Activated naive CD4-positive, alpha-beta T cell treated with anti-CD3 and anti-CD28 coated beads, Interleukin-2, amount 10 ng/mL, durations not matched to agents 7 days and 5 days (primary cell): ENCODE data around the gene UCN2.
A peak's percentile ranks its signal among the peaks of the same experiment; 100 is the strongest.

Experiments used
- CTCF ChIA-PET: fragments of 350-600 bp; sonication (Branson Sonifier 250); formaldehyde crosslinking; loops from one replicate; lab custom pipeline; 2021; ENCODE audit warnings: antibody characterized with exemption; lab: Charles Lee
- DNase-seq: peaks from one replicate; pipeline ENCODE4 v3.0.0-alpha.2; 2020
- H3K27ac Mint-ChIP-seq: one replicate; pipeline ENCODE4 v1.8.0; 2021; ENCODE audit warnings: mild to moderate bottlenecking, moderate library complexity, mixed read lengths
- H3K27me3 Mint-ChIP-seq: one replicate; pipeline ENCODE4 v1.8.0; 2021; ENCODE audit warnings: mild to moderate bottlenecking, mixed read lengths
- H3K36me3 Mint-ChIP-seq: one replicate; pipeline ENCODE4 v1.8.0; 2021; ENCODE audit warnings: mixed read lengths
- H3K4me1 Mint-ChIP-seq: one replicate; pipeline ENCODE4 v1.8.0; 2021; ENCODE audit warnings: mixed read lengths
- H3K4me3 Mint-ChIP-seq: one replicate; pipeline ENCODE4 v1.8.0; 2021; ENCODE audit warnings: mild to moderate bottlenecking, moderate library complexity, mixed read lengths
- H3K9me3 Mint-ChIP-seq: one replicate; pipeline ENCODE4 v1.8.0; 2021; ENCODE audit warnings: mixed read lengths

The UCN2 gene

DNA sequence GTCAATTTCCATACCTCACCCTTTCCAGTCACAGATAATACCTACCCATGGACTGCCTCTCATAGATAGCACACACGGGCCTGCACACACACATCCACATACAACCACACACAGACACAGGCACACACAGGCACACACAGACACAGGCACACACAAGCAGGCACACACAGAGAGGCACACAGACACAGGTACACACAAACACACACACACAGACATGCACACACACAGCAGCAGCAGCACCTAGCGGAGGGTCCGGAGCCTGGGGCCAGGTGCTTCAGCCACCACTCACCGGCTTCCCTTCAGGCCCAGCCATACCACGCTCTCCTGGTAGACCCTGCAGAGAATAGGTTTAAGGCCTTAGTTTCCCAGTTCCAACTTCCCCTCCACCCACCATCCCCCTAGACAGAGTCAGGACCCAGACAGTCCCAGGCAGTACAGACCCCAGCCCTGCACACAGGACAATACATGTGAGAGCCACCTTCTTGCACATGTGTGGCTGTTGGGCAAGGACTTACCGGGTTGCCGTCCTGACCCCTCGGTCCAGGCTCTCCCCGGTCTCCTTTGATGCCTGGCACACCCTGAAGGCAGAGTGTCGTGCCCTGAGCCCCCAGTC, 10.5 kb upstream of the UCN2 start:
- CTCF ChIA-PET = no interaction called here
- no peaks in the 10 kb centered on the region for H3K4me1 Mint-ChIP-seq
- peak overlapping the region; percentile 25 for H3K27ac Mint-ChIP-seq
- H3K36me3 Mint-ChIP-seq = no peaks in the 10 kb centered on the region
- no peaks in the 10 kb centered on the region for H3K9me3 Mint-ChIP-seq
- DNase-seq = no peak
- no peaks in the 10 kb centered on the region for H3K27me3 Mint-ChIP-seq
- H3K4me3 Mint-ChIP-seq = no peak overlapping the region

DNA sequence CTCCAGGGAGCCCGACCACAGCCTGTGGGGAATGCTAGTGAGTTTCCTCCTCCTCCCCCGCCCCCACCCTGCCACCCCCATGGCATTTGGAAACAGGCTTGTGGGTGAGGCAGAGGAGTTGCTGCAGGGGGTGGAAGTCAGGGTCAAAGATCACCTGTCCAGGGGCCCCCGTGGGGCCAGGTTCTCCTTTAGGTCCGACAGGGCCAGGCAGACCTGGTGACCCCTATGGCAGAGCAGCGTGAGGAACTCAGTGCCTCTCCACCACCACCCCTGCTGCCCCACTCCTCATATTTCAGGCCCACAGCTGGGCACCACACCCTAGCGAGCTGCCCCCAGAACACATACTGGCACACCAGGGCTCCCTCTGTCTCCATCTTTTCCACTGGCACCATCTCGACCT, 8.9 kb upstream of the UCN2 start:
- CTCF ChIA-PET = interaction anchor here (1.1 to 1.4 kb wide), 2 partner anchors 15 to 172 kb away, joined by 3 to 4 read pairs; no protein-coding TSS in a partner anchor
- DNase-seq = no peak
- no peaks in the 10 kb centered on the region for H3K4me1 Mint-ChIP-seq
- no peak overlapping the region for H3K27ac Mint-ChIP-seq
- no peaks in the 10 kb centered on the region for H3K9me3 Mint-ChIP-seq
- no peaks in the 10 kb centered on the region for H3K36me3 Mint-ChIP-seq
- no peaks in the 10 kb centered on the region for H3K27me3 Mint-ChIP-seq
- H3K4me3 Mint-ChIP-seq = no peak overlapping the region

DNA sequence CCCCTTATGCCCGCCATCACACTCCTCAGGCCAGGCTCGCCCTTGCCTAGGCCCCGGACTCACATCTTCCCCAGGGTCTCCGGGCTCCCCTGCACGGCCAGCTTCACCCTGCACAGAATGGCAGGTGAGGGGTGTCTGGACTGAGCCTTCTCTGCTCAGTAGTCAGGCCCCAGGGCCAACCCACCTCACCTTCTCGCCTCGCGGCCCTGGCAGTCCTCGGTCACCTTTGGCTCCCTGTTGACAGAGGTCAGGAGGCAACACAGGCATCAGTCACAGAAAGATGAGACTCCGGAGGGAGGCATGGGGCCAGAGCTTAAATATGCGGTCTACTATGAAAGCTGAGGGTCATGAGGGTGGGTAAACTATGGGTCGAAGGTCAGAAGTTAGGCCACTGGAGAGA, 8.4 kb upstream of the UCN2 start:
- CTCF ChIA-PET = interaction anchor here (1.4 kb wide), 1 partner anchor 171 kb away, joined by 4 read pairs; no protein-coding TSS in a partner anchor

DNA sequence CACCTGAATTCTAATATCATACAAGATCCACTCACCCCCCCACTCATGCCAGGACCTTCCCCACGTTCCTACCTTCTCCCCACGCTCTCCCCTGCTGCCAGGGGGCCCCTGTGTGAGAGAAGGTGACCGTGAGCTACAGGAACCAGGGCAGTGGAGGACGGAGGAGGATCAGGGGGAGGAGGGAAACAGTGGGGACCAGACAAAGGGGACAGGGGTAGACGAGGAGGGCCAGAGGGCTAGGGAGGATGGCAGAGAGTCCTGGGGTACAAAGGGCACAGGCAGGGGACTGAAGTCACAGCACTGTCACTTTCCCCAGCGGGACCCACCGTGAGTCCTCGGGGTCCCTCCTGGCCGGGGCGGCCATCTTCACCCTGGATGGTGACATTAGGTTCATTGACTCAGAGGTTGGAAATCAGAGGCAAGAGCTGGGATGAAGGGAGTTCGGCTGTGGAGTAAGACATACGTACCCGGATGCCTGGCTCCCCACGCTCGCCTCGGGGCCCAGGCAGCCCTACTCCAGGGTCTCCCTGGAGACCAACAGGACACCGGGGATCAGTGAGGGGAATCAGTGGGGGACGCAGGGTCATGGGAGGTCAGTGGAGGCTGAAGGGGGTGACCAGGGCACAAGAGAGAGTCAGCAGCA, 6.3 kb upstream of the UCN2 start:
- H3K4me3 Mint-ChIP-seq = no peak overlapping the region
- DNase-seq = no peak
- no peaks in the 10 kb centered on the region for H3K9me3 Mint-ChIP-seq
- no peaks in the 10 kb centered on the region for H3K36me3 Mint-ChIP-seq
- no peak overlapping the region for H3K27ac Mint-ChIP-seq
- H3K4me1 Mint-ChIP-seq = peaks cover 7% of the 10 kb centered on the region
- CTCF ChIA-PET = interaction anchor here (3.8 kb wide), 1 partner anchor 12 kb away, joined by 13 read pairs; no protein-coding TSS in a partner anchor
- H3K27me3 Mint-ChIP-seq = no peaks in the 10 kb centered on the region

More for the DNA sequence above, 8.4 kb upstream of the UCN2 start:
- H3K4me3 Mint-ChIP-seq = no peak overlapping the region
- H3K36me3 Mint-ChIP-seq = no peaks in the 10 kb centered on the region
- no peaks in the 10 kb centered on the region for H3K4me1 Mint-ChIP-seq
- no peaks in the 10 kb centered on the region for H3K9me3 Mint-ChIP-seq
- DNase-seq = no peak
- no peak overlapping the region for H3K27ac Mint-ChIP-seq
- no peaks in the 10 kb centered on the region for H3K27me3 Mint-ChIP-seq

DNA sequence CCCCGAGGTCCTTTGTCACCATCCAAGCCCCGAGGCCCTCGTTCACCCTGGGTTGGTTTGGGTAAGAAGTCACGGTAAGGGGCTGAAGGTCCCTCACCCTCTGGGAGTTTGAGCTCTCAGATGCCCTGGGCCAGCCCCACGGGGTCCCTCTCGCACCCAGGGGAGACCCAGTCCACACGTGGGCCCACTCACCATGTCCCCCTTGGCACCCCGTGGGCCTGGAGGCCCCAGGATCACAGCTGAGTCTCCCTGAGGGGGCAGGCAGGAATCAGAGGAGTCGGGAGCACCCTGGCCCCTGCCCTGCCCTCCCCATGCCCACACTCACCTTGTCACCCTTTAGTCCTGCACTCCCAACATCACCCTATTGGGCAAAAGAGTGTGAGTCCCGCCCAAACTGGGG, 5.8 kb upstream of the UCN2 start:
- DNase-seq = no peak
- H3K27ac Mint-ChIP-seq = no peak overlapping the region
- H3K27me3 Mint-ChIP-seq = no peaks in the 10 kb centered on the region
- H3K9me3 Mint-ChIP-seq = no peaks in the 10 kb centered on the region
- H3K4me1 Mint-ChIP-seq = peaks cover 7% of the 10 kb centered on the region
- CTCF ChIA-PET = interaction anchor here (3.8 kb wide), 1 partner anchor 11 kb away, joined by 13 read pairs; no protein-coding TSS in a partner anchor
- H3K4me3 Mint-ChIP-seq = no peak overlapping the region
- no peaks in the 10 kb centered on the region for H3K36me3 Mint-ChIP-seq

DNA sequence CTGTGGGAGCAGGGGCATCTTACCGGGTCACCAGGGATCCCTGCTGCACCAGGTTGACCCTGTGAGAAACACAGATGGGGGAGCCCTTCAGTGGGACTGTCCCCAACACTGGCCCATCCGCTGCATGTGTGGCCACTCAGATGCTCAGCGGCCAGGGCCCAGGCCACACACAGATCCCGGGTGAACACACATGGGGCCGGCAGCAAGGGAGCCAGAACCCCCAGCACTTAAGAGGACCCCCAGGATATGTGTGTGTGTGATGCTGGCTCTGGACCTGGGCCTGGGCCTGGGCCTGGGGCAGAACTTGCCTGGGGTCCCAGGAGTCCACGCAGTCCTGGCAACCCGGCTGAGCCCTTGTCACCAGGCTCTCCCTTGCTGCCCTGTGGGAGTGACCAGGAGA, 4.9 kb upstream of the UCN2 start:
- Mint-ChIP-seq H3K27ac (no peak overlapping the region), H3K4me3 (no peak overlapping the region), H3K36me3 (no peaks in the 10 kb centered on the region), H3K9me3 (no peaks in the 10 kb centered on the region), H3K4me1 (peaks cover 7% of the 10 kb centered on the region), H3K27me3 (no peaks in the 10 kb centered on the region)
- CTCF ChIA-PET = interaction anchor here (0.6 to 3.8 kb wide), 2 partner anchors 10 to 53 kb away, joined by 3 to 13 read pairs; no protein-coding TSS in a partner anchor
- DNase-seq = no peak

DNA sequence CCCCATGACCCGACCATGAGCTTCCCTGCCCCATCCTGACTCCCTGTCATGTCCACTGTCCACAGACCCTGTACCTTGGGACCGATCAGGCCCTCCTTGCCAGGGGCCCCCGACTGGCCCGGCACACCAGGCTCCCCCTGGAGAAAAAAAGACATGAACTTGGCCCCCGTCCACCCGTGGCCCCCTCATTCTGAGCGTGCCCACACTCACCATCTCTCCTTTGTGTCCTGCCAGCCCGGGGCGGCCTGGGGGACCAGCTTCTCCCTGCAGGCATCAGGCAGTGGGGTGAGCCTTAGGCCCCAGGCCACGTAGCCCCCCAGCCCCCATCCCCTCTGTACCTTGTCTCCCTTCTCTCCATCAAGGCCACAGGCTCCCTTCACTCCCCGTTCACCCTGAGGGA, 3.9 kb upstream of the UCN2 start:
- no peaks in the 10 kb centered on the region for H3K36me3 Mint-ChIP-seq
- H3K4me1 Mint-ChIP-seq = peaks cover 7% of the 10 kb centered on the region
- no peaks in the 10 kb centered on the region for H3K9me3 Mint-ChIP-seq
- H3K27me3 Mint-ChIP-seq = peaks cover 10% of the 10 kb centered on the region
- CTCF ChIA-PET = interaction anchor here (0.6 to 3.8 kb wide), 3 partner anchors 9 to 131 kb away, joined by 3 to 13 read pairs (median 3); no protein-coding TSS in a partner anchor
- H3K27ac Mint-ChIP-seq = no peak overlapping the region
- H3K4me3 Mint-ChIP-seq = no peak overlapping the region
- DNase-seq = no peak

DNA sequence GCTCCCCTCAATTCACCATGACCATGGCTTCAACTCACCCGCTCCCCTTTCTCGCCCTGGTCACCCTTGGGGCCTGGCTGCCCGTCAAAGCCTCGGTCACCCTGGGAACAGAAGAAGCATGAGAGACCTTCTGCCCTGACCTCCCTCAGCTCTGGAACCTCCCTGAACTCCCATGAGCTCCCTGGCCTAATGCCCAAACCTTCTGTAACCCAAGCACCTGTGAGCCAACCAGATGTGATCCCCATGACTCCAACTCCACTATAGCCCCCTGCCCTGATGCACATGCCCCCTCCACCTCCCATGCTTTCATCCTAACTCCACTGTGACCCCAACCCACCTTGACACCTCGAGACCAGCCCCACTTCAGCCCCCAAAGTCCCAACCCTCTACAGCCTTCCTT, 3.5 kb upstream of the UCN2 start:
- H3K27ac Mint-ChIP-seq = no peak overlapping the region
- H3K9me3 Mint-ChIP-seq = no peaks in the 10 kb centered on the region
- no peaks in the 10 kb centered on the region for H3K36me3 Mint-ChIP-seq
- H3K4me3 Mint-ChIP-seq = no peak overlapping the region
- CTCF ChIA-PET = interaction anchor here (1.1 to 3.8 kb wide), 2 partner anchors 9 to 131 kb away, joined by 3 to 13 read pairs; no protein-coding TSS in a partner anchor
- no peak for DNase-seq
- peaks cover 7% of the 10 kb centered on the region for H3K4me1 Mint-ChIP-seq
- peaks cover 10% of the 10 kb centered on the region for H3K27me3 Mint-ChIP-seq

DNA sequence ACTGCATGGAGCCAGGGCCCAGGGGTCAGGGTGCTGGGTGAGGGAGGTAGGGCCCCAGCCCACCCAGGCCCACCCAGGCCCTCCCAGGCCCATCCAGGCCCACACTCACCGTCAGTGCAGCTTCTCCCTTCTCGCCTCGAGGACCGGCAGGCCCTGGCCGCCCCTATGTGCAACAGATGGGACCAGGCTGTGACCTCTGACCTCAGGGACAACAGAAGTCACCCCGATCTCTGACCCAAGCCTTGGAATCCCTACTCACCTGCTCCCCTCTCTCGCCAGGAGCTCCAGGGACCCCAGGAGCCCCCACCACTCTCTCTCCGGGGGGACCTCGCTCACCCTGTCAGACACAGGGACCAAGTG, 2.8 kb upstream of the UCN2 start:
- peaks cover 7% of the 10 kb centered on the region for H3K4me1 Mint-ChIP-seq
- CTCF ChIA-PET = interaction anchor here (0.9 to 3.8 kb wide), 3 partner anchors 8 to 130 kb away, joined by 3 to 13 read pairs (median 4); no protein-coding TSS in a partner anchor

DNA sequence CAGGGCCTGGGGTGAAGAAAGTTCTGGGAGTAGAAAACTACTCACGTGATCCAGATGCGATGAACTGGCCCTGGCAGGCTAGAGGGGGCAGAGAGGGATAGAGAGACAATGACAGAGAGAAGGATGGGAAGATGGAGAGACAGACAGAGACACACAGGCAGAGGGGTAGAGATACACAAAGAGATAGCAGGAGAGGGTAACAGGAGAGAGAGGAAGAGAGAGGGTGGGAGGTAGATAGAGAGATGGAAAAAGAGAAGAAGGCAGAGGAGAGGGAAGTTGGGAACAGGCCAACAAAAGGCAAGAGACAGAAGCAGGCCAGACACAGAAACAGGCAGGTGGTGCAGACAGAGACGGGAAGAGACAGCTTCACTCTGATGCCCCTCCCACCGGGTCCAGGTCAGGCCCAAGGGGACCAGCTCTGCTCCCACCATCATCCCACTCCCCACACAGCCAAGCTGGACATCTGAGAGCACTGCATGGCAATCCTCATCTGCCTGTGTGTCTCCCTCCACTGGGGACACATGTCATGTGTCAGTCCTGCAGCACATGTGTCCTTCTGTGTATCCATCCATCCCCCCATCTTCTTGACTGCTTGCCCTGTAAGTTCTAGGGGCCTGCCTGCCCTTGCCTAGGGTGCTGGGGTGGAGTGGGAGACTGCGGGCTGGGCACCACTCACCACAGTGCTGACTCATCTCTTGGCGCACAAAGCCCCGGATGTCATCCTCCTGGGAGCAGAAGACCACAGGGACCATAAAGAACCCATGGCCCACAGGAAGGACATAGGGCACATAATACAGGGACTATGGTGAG, 2.2 kb upstream of the UCN2 start:
- peak; percentile 32 for DNase-seq

More for the DNA sequence above, 2.8 kb upstream of the UCN2 start:
- H3K27me3 Mint-ChIP-seq = peaks cover 15% of the 10 kb centered on the region
- H3K36me3 Mint-ChIP-seq = no peaks in the 10 kb centered on the region
- H3K27ac Mint-ChIP-seq = no peak overlapping the region
- DNase-seq = no peak
- no peaks in the 10 kb centered on the region for H3K9me3 Mint-ChIP-seq
- no peak overlapping the region for H3K4me3 Mint-ChIP-seq

DNA sequence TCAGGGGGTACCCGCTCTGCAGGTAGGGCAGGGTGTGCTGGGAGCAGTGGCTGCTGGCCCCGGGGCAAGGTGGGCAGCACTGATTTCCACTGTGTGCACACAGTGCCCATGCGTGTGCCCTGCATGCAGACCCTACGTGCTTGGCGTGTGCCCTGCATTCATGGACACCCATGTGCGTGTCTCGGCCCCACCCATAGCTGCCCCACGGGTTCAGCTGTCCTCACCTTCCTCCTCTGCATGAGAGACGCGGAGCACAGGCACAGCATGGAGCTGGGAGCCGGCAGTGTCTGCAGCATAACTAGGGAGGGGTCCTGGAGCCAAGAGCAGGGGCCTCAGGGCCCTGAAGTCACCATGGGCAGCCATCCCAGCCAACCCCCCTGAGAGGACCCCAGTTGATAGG, 1.6 kb upstream of the UCN2 start:
- no peak overlapping the region for H3K4me3 Mint-ChIP-seq
- peaks cover 12% of the 10 kb centered on the region for H3K4me1 Mint-ChIP-seq
- H3K36me3 Mint-ChIP-seq = no peaks in the 10 kb centered on the region
- H3K27ac Mint-ChIP-seq = no peak overlapping the region
- DNase-seq = no peak
- CTCF ChIA-PET = interaction anchor here (1.6 kb wide), 1 partner anchor 129 kb away, joined by 3 read pairs; no protein-coding TSS in a partner anchor
- peaks cover 27% of the 10 kb centered on the region for H3K27me3 Mint-ChIP-seq
- H3K9me3 Mint-ChIP-seq = no peaks in the 10 kb centered on the region

More for the DNA sequence above, 2.2 kb upstream of the UCN2 start:
- Mint-ChIP-seq H3K4me3 (no peak overlapping the region), H3K9me3 (no peaks in the 10 kb centered on the region), H3K4me1 (peaks cover 12% of the 10 kb centered on the region), H3K27ac (peak overlapping the region; percentile 60), H3K27me3 (peaks cover 21% of the 10 kb centered on the region), H3K36me3 (no peaks in the 10 kb centered on the region)
- CTCF ChIA-PET = interaction anchor here (0.9 to 3.8 kb wide), 3 partner anchors 8 to 130 kb away, joined by 3 to 13 read pairs (median 4); no protein-coding TSS in a partner anchor

DNA sequence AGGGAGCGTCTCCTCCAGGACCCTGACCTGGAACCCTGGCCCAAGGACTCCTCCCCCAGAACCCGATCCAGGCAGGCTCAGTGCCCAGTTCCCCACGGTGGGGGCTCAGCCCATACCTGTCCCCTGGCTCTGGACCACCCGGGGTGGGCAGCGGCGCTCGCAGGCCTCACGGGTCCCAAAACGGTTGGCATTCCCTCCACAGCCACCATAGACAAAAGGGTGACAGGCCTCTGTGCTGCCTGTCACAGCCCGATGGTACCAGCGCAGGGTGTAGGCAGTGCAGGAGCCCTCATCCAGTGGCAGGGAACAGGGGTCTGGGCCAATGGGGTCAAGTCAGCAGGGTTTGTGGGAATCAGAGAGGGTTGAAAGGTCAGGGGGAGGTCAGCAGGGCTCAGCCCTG, 1.1 kb upstream of the UCN2 start:
- H3K27me3 Mint-ChIP-seq = peaks cover 30% of the 10 kb centered on the region

DNA sequence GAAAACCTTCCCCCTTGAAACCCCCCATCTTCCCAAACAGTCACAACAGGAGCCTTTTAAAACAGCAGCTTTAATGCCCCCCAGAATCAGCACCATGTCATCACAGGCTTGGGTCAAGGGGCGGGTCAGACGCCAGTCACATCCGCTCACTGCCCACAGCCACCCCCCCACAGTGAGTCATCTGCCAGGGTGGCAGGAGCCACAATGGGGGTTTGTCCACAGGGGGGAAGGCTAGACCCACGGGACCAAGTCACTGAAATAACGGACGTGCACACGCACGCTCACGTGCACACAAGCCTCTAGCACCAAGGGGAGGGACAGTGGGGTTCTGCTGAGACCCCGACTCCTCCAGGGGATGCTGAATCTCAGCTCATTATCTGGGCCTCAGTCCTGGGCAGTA, 441 bp upstream of the UCN2 start:
- DNase-seq = no peak
- Mint-ChIP-seq H3K4me3 (no peak overlapping the region), H3K27me3 (peaks cover 33% of the 10 kb centered on the region), H3K9me3 (no peaks in the 10 kb centered on the region), H3K27ac (no peak overlapping the region), H3K36me3 (no peaks in the 10 kb centered on the region), H3K4me1 (peaks cover 20% of the 10 kb centered on the region)
- CTCF ChIA-PET = interaction anchor here (0.7 to 1.5 kb wide), 2 partner anchors 10 to 71 kb away, joined by 3 read pairs; partner anchors contain the start of gene SLC26A6

More for the DNA sequence above, 1.1 kb upstream of the UCN2 start:
- Mint-ChIP-seq H3K27ac (no peak overlapping the region), H3K36me3 (no peaks in the 10 kb centered on the region), H3K9me3 (no peaks in the 10 kb centered on the region), H3K4me1 (peaks cover 15% of the 10 kb centered on the region), H3K4me3 (no peak overlapping the region)
- CTCF ChIA-PET = interaction anchor here (1.6 kb wide), 1 partner anchor 129 kb away, joined by 3 read pairs; no protein-coding TSS in a partner anchor
- no peak for DNase-seq
